Glutamatergic neuron (in vitro differentiated cells): ENCODE results near the gene IRF9. TPM values are rescaled to one million over a fixed set of nuclear protein-coding genes. Genes with fewer than 3 reads are reported as not detected.

Experiments used
- DNase-seq: peaks from one replicate; pipeline ENCODE4 v3.0.0; 2022
- H3K27ac Mint-ChIP-seq: one replicate; pipeline ENCODE4 v1.8.0; 2020; ENCODE audit warnings: mild to moderate bottlenecking, mixed read lengths, inconsistent platforms; ENCODE audit not compliant: unreplicated experiment
- H3K27me3 Mint-ChIP-seq: one replicate; pipeline ENCODE4 v1.8.0; 2020; ENCODE audit warnings: mild to moderate bottlenecking, moderate library complexity, mixed read lengths, inconsistent platforms; ENCODE audit not compliant: unreplicated experiment
- H3K36me3 Mint-ChIP-seq: one replicate; pipeline ENCODE4 v1.8.0; 2020; ENCODE audit warnings: mild to moderate bottlenecking, mixed read lengths, inconsistent platforms; ENCODE audit not compliant: unreplicated experiment
- H3K4me1 Mint-ChIP-seq: one replicate; pipeline ENCODE4 v1.8.0; 2020; ENCODE audit warnings: mild to moderate bottlenecking, low read depth, mixed read lengths, inconsistent platforms; ENCODE audit not compliant: unreplicated experiment
- H3K4me3 Mint-ChIP-seq: one replicate; pipeline ENCODE4 v1.8.0; 2020; ENCODE audit warnings: mild to moderate bottlenecking, mixed read lengths, inconsistent platforms; ENCODE audit not compliant: unreplicated experiment
- H3K9me3 Mint-ChIP-seq: one replicate; pipeline ENCODE4 v1.8.0; 2020; ENCODE audit warnings: mild to moderate bottlenecking, moderate library complexity, mixed read lengths, inconsistent platforms; ENCODE audit not compliant: unreplicated experiment
- CTCF ChIP-seq: fragments of 200-600 bp; sonication (generic); IDR thresholded peaks from one replicate; pipeline ENCODE4 v1.5.0; 2021; ENCODE audit not compliant: partially characterized antibody, unreplicated experiment
- total RNA-seq: library from RNA; stranded (reverse); fragmentation: NEBNext Ultra II Directional; extraction: Animal tissue kit (Norgen Biotek cat#: 25700); gene quantifications from one replicate; pipeline ENCODE4 v1.2.1, GENCODE V29; 2021; ENCODE audit not compliant: unreplicated experiment

IRF9 gene
- total RNA-seq, 1 donor from 2014 or later, result 31.0 TPM

GRCh38 chr14:24115422-24116127 lies 45.5 kb upstream of the IRF9 start:
- TF ChIP-seq CTCF, result no peak
- H3K4me3 Mint-ChIP-seq, result peak overlapping the region; percentile 97
- H3K36me3 Mint-ChIP-seq, result peaks cover 5% of the 10 kb centered on the region
- peaks cover 11% of the 10 kb centered on the region for H3K9me3 Mint-ChIP-seq
- peaks cover 10% of the 10 kb centered on the region for H3K4me1 Mint-ChIP-seq
- peaks cover 6% of the 10 kb centered on the region for H3K27me3 Mint-ChIP-seq
- H3K27ac Mint-ChIP-seq, result peak overlapping the region; percentile 98
- no peak for DNase-seq

GRCh38 chr14:24116128-24116814 lies 44.8 kb upstream of the IRF9 start:
- Mint-ChIP-seq H3K4me1 (peaks cover 10% of the 10 kb centered on the region), H3K27me3 (peaks cover 6% of the 10 kb centered on the region), H3K36me3 (peaks cover 5% of the 10 kb centered on the region), H3K27ac (peak overlapping the region; percentile 12), H3K4me3 (peak overlapping the region; percentile 97), H3K9me3 (peaks cover 11% of the 10 kb centered on the region)
- no peak for DNase-seq
- no peak for TF ChIP-seq CTCF

- Mint-ChIP-seq H3K27ac (no peak overlapping the region), H3K9me3 (peaks cover 11% of the 10 kb centered on the region), H3K4me3 (no peak overlapping the region), H3K27me3 (peaks cover 8% of the 10 kb centered on the region), H3K4me1 (peaks cover 10% of the 10 kb centered on the region), H3K36me3 (peaks cover 5% of the 10 kb centered on the region)
- no peak for DNase-seq
- no peak for TF ChIP-seq CTCF
Measured at GRCh38 chr14:24117179-24117578, 43.9 kb upstream of the IRF9 start.

GRCh38 chr14:24119691-24120090 lies 41.4 kb upstream of the IRF9 start:
- Mint-ChIP-seq H3K36me3 (peaks cover 5% of the 10 kb centered on the region), H3K27me3 (peaks cover 6% of the 10 kb centered on the region), H3K4me1 (peaks cover 10% of the 10 kb centered on the region), H3K9me3 (peaks cover 8% of the 10 kb centered on the region), H3K27ac (no peak overlapping the region), H3K4me3 (no peak overlapping the region)
- no peak for DNase-seq
- no peak for TF ChIP-seq CTCF

- DNase-seq, result no peak
- TF ChIP-seq CTCF, result no peak
- peaks cover under 1% of the 10 kb centered on the region for H3K4me1 Mint-ChIP-seq
- no peak overlapping the region for H3K4me3 Mint-ChIP-seq
- no peak overlapping the region for H3K27ac Mint-ChIP-seq
- peaks cover 2% of the 10 kb centered on the region for H3K9me3 Mint-ChIP-seq
- peaks cover 5% of the 10 kb centered on the region for H3K36me3 Mint-ChIP-seq
- H3K27me3 Mint-ChIP-seq, result peaks cover 6% of the 10 kb centered on the region
Measured at GRCh38 chr14:24121210-24121609, 39.9 kb upstream of the IRF9 start.
